Measurements from ENCODE around the gene CFAP46.

- TF ChIP-seq FOXJ3 (CRISPR knock-in tag; IDR thresholded peaks at IDR 0.05) (no peak), RAD21 (IDR thresholded peaks at IDR 0.05; ENCODE audit: low read length) (no peak), EZH2phosphoT487 (IDR thresholded peaks at IDR 0.05; ENCODE audit: borderline replicate concordance, low read depth) (no peak), POLR2AphosphoS5 (IDR thresholded peaks at IDR 0.05; ENCODE audit: low read depth, low read length) (no peak), TAF1 (IDR thresholded peaks at IDR 0.05; ENCODE audit: borderline replicate concordance, low read depth, low read length) (no peak), YY1 (IDR thresholded peaks at IDR 0.05; ENCODE audit: low read depth) (no peak), GABPA (IDR thresholded peaks at IDR 0.05; ENCODE audit: low read depth) (no peak), NRF1 (IDR thresholded peaks at IDR 0.05; ENCODE audit: low read depth, low read length) (no peak)
- TF ChIP-seq, protein P1, sequence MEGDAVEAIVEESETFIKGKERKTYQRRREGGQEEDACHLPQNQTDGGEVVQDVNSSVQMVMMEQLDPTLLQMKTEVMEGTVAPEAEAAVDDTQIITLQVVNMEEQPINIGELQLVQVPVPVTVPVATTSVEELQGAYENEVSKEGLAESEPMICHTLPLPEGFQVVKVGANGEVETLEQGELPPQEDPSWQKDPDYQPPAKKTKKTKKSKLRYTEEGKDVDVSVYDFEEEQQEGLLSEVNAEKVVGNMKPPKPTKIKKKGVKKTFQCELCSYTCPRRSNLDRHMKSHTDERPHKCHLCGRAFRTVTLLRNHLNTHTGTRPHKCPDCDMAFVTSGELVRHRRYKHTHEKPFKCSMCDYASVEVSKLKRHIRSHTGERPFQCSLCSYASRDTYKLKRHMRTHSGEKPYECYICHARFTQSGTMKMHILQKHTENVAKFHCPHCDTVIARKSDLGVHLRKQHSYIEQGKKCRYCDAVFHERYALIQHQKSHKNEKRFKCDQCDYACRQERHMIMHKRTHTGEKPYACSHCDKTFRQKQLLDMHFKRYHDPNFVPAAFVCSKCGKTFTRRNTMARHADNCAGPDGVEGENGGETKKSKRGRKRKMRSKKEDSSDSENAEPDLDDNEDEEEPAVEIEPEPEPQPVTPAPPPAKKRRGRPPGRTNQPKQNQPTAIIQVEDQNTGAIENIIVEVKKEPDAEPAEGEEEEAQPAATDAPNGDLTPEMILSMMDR (IDR thresholded peaks at IDR 0.05): no peak
These were observed 91.5 kb downstream of the CFAP46 start for GRCh38 chr10:132850896-132851295.
